ENCODE data around the gene SMAD1.

SMAD1 gene

DNA sequence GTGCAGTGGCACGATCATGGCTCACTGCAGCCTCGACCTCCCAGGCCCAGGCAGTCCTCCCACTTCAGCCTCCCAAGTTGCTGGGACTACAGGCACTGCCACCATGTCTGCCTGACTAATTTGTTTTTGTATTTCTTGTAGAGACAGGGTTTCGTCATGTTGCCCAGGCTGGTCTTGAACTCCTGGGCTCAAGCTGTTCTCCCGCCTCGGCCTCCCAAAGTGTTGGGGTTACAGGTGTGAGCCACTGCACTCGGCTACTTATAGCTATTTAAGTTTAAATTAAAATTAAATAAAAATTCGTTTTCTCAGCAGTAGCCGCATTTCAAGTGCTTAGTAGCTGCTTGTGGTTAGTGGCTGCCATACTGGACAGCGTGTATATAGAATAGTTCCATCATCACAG lies 3.5 kb downstream of the SMAD1 start:
- ATAC-seq: no peak
- TF ChIP-seq SNAI2 (CRISPR knock-in tag; IDR thresholded peaks at IDR 0.05) (no peak), CSDC2 (CRISPR knock-in tag; IDR thresholded peaks at IDR 0.05) (no peak), ARNTL (CRISPR knock-in tag; IDR thresholded peaks at IDR 0.05; ENCODE audit: borderline replicate concordance, low read depth) (no peak), ZFP30 (CRISPR knock-in tag; IDR thresholded peaks at IDR 0.05) (no peak)
- TF ChIP-seq, protein P1, sequence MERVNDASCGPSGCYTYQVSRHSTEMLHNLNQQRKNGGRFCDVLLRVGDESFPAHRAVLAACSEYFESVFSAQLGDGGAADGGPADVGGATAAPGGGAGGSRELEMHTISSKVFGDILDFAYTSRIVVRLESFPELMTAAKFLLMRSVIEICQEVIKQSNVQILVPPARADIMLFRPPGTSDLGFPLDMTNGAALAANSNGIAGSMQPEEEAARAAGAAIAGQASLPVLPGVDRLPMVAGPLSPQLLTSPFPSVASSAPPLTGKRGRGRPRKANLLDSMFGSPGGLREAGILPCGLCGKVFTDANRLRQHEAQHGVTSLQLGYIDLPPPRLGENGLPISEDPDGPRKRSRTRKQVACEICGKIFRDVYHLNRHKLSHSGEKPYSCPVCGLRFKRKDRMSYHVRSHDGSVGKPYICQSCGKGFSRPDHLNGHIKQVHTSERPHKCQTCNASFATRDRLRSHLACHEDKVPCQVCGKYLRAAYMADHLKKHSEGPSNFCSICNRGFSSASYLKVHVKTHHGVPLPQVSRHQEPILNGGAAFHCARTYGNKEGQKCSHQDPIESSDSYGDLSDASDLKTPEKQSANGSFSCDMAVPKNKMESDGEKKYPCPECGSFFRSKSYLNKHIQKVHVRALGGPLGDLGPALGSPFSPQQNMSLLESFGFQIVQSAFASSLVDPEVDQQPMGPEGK (CRISPR knock-in tag; IDR thresholded peaks at IDR 0.05; ENCODE audit: borderline replicate concordance): no peak
- TF ChIP-seq, protein P2, sequence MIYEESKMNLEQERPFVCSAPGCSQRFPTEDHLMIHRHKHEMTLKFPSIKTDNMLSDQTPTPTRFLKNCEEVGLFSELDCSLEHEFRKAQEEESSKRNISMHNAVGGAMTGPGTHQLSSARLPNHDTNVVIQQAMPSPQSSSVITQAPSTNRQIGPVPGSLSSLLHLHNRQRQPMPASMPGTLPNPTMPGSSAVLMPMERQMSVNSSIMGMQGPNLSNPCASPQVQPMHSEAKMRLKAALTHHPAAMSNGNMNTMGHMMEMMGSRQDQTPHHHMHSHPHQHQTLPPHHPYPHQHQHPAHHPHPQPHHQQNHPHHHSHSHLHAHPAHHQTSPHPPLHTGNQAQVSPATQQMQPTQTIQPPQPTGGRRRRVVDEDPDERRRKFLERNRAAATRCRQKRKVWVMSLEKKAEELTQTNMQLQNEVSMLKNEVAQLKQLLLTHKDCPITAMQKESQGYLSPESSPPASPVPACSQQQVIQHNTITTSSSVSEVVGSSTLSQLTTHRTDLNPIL (CRISPR knock-in tag; IDR thresholded peaks at IDR 0.05; ENCODE audit: low read depth): no peak
- TF ChIP-seq, protein P3, sequence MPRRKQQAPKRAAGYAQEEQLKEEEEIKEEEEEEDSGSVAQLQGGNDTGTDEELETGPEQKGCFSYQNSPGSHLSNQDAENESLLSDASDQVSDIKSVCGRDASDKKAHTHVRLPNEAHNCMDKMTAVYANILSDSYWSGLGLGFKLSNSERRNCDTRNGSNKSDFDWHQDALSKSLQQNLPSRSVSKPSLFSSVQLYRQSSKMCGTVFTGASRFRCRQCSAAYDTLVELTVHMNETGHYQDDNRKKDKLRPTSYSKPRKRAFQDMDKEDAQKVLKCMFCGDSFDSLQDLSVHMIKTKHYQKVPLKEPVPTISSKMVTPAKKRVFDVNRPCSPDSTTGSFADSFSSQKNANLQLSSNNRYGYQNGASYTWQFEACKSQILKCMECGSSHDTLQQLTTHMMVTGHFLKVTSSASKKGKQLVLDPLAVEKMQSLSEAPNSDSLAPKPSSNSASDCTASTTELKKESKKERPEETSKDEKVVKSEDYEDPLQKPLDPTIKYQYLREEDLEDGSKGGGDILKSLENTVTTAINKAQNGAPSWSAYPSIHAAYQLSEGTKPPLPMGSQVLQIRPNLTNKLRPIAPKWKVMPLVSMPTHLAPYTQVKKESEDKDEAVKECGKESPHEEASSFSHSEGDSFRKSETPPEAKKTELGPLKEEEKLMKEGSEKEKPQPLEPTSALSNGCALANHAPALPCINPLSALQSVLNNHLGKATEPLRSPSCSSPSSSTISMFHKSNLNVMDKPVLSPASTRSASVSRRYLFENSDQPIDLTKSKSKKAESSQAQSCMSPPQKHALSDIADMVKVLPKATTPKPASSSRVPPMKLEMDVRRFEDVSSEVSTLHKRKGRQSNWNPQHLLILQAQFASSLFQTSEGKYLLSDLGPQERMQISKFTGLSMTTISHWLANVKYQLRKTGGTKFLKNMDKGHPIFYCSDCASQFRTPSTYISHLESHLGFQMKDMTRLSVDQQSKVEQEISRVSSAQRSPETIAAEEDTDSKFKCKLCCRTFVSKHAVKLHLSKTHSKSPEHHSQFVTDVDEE (CRISPR knock-in tag; IDR thresholded peaks at IDR 0.05): no peak

DNA sequence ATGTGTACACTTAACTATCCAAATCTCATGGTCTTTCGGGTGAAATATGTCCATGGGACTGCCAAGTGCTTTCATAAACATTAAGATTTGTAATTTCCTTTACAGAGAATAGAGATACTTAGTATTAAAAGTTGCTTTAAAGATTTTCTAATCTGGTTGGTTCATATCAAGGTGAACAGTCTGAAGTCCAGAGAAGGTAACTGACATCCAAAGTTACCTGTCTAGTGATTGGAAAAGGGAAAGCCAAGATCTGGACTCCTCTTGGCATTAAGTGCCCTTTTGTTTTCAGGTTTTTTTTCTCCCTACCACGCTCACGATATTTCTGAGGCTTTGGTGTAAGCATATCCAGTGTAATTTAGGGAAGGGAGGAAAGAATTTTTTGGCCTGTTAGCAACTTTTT lies 5.0 kb downstream of the SMAD1 start:
- TF ChIP-seq ZNF8 (CRISPR knock-in tag; IDR thresholded peaks at IDR 0.05) (no peak), ESRRG (CRISPR knock-in tag; IDR thresholded peaks at IDR 0.05) (no peak), CSDC2 (CRISPR knock-in tag; IDR thresholded peaks at IDR 0.05) (no peak), TOX (CRISPR knock-in tag; IDR thresholded peaks at IDR 0.05; ENCODE audit: borderline replicate concordance) (no peak), ARNTL (CRISPR knock-in tag; IDR thresholded peaks at IDR 0.05; ENCODE audit: borderline replicate concordance, low read depth) (no peak), PPARA (CRISPR knock-in tag; IDR thresholded peaks at IDR 0.05; ENCODE audit: borderline replicate concordance) (no peak)
- TF ChIP-seq, protein P4, sequence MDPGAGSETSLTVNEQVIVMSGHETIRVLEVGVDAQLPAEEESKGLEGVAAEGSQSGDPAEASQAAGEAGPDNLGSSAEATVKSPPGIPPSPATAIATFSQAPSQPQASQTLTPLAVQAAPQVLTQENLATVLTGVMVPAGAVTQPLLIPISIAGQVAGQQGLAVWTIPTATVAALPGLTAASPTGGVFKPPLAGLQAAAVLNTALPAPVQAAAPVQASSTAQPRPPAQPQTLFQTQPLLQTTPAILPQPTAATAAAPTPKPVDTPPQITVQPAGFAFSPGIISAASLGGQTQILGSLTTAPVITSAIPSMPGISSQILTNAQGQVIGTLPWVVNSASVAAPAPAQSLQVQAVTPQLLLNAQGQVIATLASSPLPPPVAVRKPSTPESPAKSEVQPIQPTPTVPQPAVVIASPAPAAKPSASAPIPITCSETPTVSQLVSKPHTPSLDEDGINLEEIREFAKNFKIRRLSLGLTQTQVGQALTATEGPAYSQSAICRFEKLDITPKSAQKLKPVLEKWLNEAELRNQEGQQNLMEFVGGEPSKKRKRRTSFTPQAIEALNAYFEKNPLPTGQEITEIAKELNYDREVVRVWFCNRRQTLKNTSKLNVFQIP (CRISPR knock-in tag; IDR thresholded peaks at IDR 0.05; ENCODE audit: borderline replicate concordance, low read depth): no peak
- TF ChIP-seq, protein P5, sequence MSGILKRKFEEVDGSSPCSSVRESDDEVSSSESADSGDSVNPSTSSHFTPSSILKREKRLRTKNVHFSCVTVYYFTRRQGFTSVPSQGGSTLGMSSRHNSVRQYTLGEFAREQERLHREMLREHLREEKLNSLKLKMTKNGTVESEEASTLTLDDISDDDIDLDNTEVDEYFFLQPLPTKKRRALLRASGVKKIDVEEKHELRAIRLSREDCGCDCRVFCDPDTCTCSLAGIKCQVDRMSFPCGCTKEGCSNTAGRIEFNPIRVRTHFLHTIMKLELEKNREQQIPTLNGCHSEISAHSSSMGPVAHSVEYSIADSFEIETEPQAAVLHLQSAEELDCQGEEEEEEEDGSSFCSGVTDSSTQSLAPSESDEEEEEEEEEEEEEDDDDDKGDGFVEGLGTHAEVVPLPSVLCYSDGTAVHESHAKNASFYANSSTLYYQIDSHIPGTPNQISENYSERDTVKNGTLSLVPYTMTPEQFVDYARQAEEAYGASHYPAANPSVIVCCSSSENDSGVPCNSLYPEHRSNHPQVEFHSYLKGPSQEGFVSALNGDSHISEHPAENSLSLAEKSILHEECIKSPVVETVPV (CRISPR knock-in tag; IDR thresholded peaks at IDR 0.05): no peak
- TF ChIP-seq, protein P3 (CRISPR knock-in tag; IDR thresholded peaks at IDR 0.05): no peak
- TF ChIP-seq, protein P1 (CRISPR knock-in tag; IDR thresholded peaks at IDR 0.05; ENCODE audit: borderline replicate concordance): no peak
- no peak for ATAC-seq

DNA sequence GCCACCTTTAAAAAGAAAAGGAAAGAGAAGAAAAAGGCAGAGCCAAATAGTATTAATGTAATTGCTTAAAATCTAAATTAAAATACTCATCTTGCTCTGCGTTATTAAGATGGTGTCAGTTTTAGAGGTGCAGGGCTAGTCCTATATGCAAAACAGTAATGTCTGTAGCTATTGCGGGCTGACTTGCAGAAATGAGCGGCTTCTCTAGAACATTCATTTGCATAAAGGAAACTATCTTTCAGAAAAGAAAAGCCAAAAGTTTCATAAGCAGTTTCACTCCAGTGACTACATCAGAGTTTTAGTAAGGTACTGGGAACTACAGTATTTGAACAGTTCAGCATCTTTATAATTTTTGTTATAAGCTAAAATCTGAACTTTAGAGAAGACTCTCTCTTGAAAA lies 6.0 kb downstream of the SMAD1 start:
- no peak for ATAC-seq
- TF ChIP-seq PPARA (CRISPR knock-in tag; IDR thresholded peaks at IDR 0.05; ENCODE audit: borderline replicate concordance) (no peak), ZFP30 (CRISPR knock-in tag; IDR thresholded peaks at IDR 0.05) (no peak), TOX (CRISPR knock-in tag; IDR thresholded peaks at IDR 0.05; ENCODE audit: borderline replicate concordance) (no peak), GLIS3 (CRISPR knock-in tag; IDR thresholded peaks at IDR 0.05) (no peak), RARB (CRISPR knock-in tag; IDR thresholded peaks at IDR 0.05) (no peak), TCF4 (CRISPR knock-in tag; IDR thresholded peaks at IDR 0.05; ENCODE audit: borderline replicate concordance) (no peak), CSDC2 (CRISPR knock-in tag; IDR thresholded peaks at IDR 0.05) (no peak), ZFP3 (CRISPR knock-in tag; IDR thresholded peaks at IDR 0.05) (no peak), SNAI2 (CRISPR knock-in tag; IDR thresholded peaks at IDR 0.05) (no peak), BACH2 (CRISPR knock-in tag; IDR thresholded peaks at IDR 0.05; ENCODE audit: borderline replicate concordance) (no peak)
- TF ChIP-seq, protein P4 (CRISPR knock-in tag; IDR thresholded peaks at IDR 0.05; ENCODE audit: borderline replicate concordance, low read depth): no peak
- TF ChIP-seq, protein P1 (CRISPR knock-in tag; IDR thresholded peaks at IDR 0.05; ENCODE audit: borderline replicate concordance): no peak
